Measurements from ENCODE around the gene MRPS18A. TPM values are rescaled to one million over a fixed set of nuclear protein-coding genes. Genes with fewer than 3 reads are reported as not detected.

Gene MRPS18A
- total and polyA plus RNA-seq, 9 of the 15 experiments (the other 6 are each of a cell fraction or from before 2014, with no cell fraction given): 87.5 to 243 (median 125) TPM

- peak; percentile 33 for TF ChIP-seq L3MBTL2 (IDR thresholded peaks at IDR 0.05)
- no peak for TF ChIP-seq RBBP5 (IDR thresholded peaks at IDR 0.05; ENCODE audit: borderline replicate concordance, insufficient read depth, low read length, poor library complexity, severe bottlenecking)
- TF ChIP-seq, protein P1, sequence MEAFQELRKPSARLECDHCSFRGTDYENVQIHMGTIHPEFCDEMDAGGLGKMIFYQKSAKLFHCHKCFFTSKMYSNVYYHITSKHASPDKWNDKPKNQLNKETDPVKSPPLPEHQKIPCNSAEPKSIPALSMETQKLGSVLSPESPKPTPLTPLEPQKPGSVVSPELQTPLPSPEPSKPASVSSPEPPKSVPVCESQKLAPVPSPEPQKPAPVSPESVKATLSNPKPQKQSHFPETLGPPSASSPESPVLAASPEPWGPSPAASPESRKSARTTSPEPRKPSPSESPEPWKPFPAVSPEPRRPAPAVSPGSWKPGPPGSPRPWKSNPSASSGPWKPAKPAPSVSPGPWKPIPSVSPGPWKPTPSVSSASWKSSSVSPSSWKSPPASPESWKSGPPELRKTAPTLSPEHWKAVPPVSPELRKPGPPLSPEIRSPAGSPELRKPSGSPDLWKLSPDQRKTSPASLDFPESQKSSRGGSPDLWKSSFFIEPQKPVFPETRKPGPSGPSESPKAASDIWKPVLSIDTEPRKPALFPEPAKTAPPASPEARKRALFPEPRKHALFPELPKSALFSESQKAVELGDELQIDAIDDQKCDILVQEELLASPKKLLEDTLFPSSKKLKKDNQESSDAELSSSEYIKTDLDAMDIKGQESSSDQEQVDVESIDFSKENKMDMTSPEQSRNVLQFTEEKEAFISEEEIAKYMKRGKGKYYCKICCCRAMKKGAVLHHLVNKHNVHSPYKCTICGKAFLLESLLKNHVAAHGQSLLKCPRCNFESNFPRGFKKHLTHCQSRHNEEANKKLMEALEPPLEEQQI (IDR thresholded peaks at IDR 0.05): no peak
- no peak for TF ChIP-seq PHTF2 (CRISPR knock-in tag; IDR thresholded peaks at IDR 0.05)
- TF ChIP-seq, protein P2, sequence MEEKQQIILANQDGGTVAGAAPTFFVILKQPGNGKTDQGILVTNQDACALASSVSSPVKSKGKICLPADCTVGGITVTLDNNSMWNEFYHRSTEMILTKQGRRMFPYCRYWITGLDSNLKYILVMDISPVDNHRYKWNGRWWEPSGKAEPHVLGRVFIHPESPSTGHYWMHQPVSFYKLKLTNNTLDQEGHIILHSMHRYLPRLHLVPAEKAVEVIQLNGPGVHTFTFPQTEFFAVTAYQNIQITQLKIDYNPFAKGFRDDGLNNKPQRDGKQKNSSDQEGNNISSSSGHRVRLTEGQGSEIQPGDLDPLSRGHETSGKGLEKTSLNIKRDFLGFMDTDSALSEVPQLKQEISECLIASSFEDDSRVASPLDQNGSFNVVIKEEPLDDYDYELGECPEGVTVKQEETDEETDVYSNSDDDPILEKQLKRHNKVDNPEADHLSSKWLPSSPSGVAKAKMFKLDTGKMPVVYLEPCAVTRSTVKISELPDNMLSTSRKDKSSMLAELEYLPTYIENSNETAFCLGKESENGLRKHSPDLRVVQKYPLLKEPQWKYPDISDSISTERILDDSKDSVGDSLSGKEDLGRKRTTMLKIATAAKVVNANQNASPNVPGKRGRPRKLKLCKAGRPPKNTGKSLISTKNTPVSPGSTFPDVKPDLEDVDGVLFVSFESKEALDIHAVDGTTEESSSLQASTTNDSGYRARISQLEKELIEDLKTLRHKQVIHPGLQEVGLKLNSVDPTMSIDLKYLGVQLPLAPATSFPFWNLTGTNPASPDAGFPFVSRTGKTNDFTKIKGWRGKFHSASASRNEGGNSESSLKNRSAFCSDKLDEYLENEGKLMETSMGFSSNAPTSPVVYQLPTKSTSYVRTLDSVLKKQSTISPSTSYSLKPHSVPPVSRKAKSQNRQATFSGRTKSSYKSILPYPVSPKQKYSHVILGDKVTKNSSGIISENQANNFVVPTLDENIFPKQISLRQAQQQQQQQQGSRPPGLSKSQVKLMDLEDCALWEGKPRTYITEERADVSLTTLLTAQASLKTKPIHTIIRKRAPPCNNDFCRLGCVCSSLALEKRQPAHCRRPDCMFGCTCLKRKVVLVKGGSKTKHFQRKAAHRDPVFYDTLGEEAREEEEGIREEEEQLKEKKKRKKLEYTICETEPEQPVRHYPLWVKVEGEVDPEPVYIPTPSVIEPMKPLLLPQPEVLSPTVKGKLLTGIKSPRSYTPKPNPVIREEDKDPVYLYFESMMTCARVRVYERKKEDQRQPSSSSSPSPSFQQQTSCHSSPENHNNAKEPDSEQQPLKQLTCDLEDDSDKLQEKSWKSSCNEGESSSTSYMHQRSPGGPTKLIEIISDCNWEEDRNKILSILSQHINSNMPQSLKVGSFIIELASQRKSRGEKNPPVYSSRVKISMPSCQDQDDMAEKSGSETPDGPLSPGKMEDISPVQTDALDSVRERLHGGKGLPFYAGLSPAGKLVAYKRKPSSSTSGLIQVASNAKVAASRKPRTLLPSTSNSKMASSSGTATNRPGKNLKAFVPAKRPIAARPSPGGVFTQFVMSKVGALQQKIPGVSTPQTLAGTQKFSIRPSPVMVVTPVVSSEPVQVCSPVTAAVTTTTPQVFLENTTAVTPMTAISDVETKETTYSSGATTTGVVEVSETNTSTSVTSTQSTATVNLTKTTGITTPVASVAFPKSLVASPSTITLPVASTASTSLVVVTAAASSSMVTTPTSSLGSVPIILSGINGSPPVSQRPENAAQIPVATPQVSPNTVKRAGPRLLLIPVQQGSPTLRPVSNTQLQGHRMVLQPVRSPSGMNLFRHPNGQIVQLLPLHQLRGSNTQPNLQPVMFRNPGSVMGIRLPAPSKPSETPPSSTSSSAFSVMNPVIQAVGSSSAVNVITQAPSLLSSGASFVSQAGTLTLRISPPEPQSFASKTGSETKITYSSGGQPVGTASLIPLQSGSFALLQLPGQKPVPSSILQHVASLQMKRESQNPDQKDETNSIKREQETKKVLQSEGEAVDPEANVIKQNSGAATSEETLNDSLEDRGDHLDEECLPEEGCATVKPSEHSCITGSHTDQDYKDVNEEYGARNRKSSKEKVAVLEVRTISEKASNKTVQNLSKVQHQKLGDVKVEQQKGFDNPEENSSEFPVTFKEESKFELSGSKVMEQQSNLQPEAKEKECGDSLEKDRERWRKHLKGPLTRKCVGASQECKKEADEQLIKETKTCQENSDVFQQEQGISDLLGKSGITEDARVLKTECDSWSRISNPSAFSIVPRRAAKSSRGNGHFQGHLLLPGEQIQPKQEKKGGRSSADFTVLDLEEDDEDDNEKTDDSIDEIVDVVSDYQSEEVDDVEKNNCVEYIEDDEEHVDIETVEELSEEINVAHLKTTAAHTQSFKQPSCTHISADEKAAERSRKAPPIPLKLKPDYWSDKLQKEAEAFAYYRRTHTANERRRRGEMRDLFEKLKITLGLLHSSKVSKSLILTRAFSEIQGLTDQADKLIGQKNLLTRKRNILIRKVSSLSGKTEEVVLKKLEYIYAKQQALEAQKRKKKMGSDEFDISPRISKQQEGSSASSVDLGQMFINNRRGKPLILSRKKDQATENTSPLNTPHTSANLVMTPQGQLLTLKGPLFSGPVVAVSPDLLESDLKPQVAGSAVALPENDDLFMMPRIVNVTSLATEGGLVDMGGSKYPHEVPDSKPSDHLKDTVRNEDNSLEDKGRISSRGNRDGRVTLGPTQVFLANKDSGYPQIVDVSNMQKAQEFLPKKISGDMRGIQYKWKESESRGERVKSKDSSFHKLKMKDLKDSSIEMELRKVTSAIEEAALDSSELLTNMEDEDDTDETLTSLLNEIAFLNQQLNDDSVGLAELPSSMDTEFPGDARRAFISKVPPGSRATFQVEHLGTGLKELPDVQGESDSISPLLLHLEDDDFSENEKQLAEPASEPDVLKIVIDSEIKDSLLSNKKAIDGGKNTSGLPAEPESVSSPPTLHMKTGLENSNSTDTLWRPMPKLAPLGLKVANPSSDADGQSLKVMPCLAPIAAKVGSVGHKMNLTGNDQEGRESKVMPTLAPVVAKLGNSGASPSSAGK (IDR thresholded peaks at IDR 0.05): no peak
- no peak for TF ChIP-seq ZNF282 (CRISPR knock-in tag; IDR thresholded peaks at IDR 0.05)
- TF ChIP-seq ZBTB5 (IDR thresholded peaks at IDR 0.05): no peak
- TF ChIP-seq ZNF76 (CRISPR knock-in tag; IDR thresholded peaks at IDR 0.05; ENCODE audit: borderline replicate concordance): no peak
- TF ChIP-seq, protein P3, sequence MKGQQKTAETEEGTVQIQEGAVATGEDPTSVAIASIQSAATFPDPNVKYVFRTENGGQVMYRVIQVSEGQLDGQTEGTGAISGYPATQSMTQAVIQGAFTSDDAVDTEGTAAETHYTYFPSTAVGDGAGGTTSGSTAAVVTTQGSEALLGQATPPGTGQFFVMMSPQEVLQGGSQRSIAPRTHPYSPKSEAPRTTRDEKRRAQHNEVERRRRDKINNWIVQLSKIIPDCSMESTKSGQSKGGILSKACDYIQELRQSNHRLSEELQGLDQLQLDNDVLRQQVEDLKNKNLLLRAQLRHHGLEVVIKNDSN (CRISPR knock-in tag; IDR thresholded peaks at IDR 0.05): no peak
Observed at GRCh38 chr6:43667245-43668150, 20.1 kb downstream of the MRPS18A start (continued).
